Kidney epithelial cell (primary cell): ENCODE data around the gene YPEL5. TPM values are rescaled to one million over a fixed set of nuclear protein-coding genes. Genes with fewer than 3 reads are reported as not detected.

Experiments
- DNase-seq: peaks from one replicate; pipeline ENCODE4 v3.0.0-alpha.2; 2010; ENCODE audit warnings: low read depth
- H3K27me3 ChIP-seq: 2 replicates; pipeline ENCODE4 v1.6.0; 2011; ENCODE audit warnings: low read length; ENCODE audit not compliant: control insufficient read depth, insufficient read depth
- H3K36me3 ChIP-seq: 2 replicates; pipeline ENCODE4 v1.5.1; 2011; ENCODE audit warnings: low read length; ENCODE audit not compliant: control insufficient read depth, insufficient read depth
- H3K4me3 ChIP-seq: 2 replicates; pipeline ENCODE4 v1.5.1; 2011; ENCODE audit warnings: low read depth, mild to moderate bottlenecking, control low read depth, low read length
- total RNA-seq: library from RNA; depleted of rRNA; stranded (reverse); fragments of >200 nt; gene quantifications from 2 replicates; pipeline ENCODE4 v1.2.3, GENCODE V29; 2015
- TF ChIP-seq, protein P1 (sequence below): IDR thresholded peaks from 2 replicates; pipeline ENCODE4 v1.5.1; 2011; ENCODE audit warnings: mild to moderate bottlenecking, moderate library complexity, low read length, control low read depth, inconsistent platforms; ENCODE audit not compliant: insufficient read depth, poor library complexity, severe bottlenecking

Gene YPEL5
- total RNA-seq, 1 donor from 2014 or later, result 71.2 TPM

DNA sequence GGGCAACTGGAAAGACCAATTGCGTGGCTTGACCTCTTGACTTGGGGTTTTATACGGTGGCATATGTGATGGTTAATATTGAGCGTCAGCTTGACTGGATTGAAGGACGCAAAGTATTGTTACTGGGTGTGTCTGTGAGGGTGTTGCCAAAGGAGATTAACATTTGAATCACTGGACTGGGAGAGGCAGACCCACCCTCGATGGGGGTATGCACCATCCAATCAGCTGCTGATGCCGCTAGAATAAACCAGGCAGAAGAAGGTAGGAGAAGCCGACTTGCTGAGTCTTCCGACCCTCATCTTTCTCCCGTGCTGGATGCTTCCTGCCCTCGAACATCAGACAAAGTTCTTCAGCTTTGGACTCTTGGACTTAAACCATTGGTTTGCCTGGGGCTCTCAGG, 34.2 kb upstream of the YPEL5 start:
- Histone ChIP-seq H3K36me3 (no peaks in the 10 kb centered on the region), H3K4me3 (no peak overlapping the region), H3K27me3 (no peaks in the 10 kb centered on the region)
- no peak for DNase-seq
- TF ChIP-seq, protein P1, sequence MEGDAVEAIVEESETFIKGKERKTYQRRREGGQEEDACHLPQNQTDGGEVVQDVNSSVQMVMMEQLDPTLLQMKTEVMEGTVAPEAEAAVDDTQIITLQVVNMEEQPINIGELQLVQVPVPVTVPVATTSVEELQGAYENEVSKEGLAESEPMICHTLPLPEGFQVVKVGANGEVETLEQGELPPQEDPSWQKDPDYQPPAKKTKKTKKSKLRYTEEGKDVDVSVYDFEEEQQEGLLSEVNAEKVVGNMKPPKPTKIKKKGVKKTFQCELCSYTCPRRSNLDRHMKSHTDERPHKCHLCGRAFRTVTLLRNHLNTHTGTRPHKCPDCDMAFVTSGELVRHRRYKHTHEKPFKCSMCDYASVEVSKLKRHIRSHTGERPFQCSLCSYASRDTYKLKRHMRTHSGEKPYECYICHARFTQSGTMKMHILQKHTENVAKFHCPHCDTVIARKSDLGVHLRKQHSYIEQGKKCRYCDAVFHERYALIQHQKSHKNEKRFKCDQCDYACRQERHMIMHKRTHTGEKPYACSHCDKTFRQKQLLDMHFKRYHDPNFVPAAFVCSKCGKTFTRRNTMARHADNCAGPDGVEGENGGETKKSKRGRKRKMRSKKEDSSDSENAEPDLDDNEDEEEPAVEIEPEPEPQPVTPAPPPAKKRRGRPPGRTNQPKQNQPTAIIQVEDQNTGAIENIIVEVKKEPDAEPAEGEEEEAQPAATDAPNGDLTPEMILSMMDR, result no peak

DNA sequence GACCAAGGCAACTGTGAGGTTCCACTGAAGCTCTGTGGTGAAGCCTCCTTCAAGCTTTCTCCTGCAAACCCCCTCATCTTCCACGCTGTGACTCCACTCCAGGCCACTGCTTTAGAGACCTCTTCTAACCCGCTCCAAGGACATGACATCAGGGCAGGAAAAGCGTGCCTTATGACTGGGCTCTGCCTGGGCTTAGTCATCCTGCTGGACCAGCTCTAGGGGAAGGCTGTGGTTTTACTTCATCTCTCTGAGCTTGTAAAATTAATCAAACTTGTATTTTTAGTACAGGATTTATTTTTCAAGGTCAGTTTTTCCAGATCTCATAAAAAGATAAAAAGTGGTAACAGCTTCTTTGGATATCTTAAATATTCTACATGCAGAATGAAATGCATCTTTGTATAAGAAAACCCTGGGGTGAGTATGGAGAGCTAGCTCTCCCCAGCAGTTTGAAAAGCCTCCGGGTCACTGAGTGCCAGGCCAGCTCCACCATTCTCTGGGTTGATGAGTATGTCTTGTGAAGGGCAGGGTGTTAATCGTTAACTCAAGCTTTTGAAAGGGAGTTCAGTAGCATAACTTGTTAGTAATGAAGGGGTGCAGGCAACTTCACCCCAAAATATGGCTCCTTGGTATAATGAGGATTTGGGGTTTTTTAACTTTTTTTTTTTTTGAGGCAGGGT, 33.1 kb upstream of the YPEL5 start:
- no peaks in the 10 kb centered on the region for H3K36me3 ChIP-seq
- peak; percentile 65 for DNase-seq
- no peak overlapping the region for H3K4me3 ChIP-seq
- TF ChIP-seq, protein P1, result no peak
- H3K27me3 ChIP-seq, result no peaks in the 10 kb centered on the region

DNA sequence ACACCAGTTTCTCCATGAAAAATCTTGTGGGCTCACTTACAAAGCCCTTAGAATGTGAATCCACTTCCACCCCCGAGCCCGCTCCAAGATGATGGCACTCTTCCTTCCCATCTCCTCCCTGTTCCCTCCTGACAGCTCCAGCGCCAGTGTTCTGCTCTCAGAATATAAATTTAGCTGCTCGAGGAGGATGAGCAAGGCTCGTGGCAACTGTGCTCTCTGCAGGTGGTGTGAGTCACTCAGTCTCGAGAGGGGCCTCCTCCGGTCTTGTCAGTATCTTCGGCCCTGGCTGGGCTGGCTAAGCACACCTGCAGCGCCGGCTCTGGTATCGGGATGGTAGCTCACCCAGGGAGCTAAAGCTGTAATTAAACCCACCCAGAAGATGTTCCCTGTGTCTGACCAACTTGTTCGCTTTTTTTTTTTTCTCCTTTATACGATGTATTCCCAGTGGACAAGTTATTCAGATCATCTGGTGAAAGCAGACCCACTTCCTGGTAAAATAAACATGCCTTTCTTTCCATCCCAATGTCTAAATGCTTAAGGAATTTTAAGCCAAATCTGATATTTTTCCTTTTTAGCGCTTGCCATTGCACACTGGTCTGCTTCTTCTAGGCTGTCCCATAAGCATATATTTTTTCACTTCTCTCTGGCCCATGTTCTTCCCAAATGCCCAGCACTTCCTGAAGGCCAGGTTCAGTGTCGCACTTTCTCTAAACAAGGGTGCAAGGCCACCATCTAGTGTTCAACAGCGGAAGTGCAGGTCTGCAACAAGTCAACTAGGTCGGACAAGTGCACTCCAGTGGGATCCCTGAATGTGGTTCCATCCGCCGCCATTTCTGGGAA, 31.4 kb upstream of the YPEL5 start:
- peak; percentile 60 for DNase-seq
- Histone ChIP-seq H3K4me3 (no peak overlapping the region), H3K27me3 (no peaks in the 10 kb centered on the region), H3K36me3 (no peaks in the 10 kb centered on the region)
- TF ChIP-seq, protein P1, result peak; percentile 96

DNA sequence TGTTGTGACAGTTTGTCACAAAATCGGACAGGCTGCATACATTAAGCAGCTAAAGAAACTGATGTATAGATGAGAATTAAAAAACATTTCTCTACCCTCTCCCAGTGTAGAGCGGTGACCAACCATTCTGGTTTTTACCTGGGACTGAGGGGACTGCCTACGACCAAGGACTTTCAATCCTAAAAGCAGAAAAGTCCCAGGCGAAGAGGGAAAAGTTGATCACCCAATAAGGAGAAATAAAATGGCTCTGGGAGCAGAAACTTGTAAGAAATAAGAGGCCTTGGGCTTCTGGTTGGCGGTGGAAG, 30.9 kb upstream of the YPEL5 start:
- DNase-seq, result no peak
- TF ChIP-seq, protein P1, result no peak
- Histone ChIP-seq H3K36me3 (no peaks in the 10 kb centered on the region), H3K4me3 (no peak overlapping the region), H3K27me3 (no peaks in the 10 kb centered on the region)

DNA sequence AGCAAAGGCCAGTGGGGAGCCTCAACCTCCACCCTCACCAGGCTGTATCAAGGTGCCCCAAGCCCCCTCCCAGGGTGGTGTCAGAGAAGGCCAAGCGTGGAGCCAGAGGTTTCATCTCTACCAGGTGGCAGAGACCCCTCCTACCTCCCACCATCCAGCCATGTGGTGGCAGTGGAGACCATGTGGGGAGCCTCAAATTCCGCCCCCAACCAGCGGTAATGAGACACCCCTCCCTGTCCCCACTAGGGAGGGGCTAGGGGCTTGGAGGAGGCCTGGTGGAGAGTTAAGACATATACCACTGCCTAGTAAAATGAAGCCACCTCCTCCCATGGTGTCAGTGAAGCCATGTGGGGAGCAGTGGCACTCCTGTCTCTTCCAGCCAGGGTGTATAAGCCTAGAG, 24.4 kb upstream of the YPEL5 start:
- H3K4me3 ChIP-seq, result no peak overlapping the region

More for the DNA sequence above, 24.4 kb upstream of the YPEL5 start:
- H3K27me3 ChIP-seq, result no peaks in the 10 kb centered on the region
- TF ChIP-seq, protein P1, result no peak
- no peak for DNase-seq
- H3K36me3 ChIP-seq, result no peaks in the 10 kb centered on the region
